Cardiac septum (tissue), 1 donor: ENCODE data around the gene ACTN4. TPM values are rescaled to one million over a fixed set of nuclear protein-coding genes. Genes with fewer than 3 reads are reported as not detected.

Experiments
- DNase-seq: peaks from one replicate; pipeline ENCODE4 v3.0.0-alpha.2; 2020; ENCODE audit warnings: low spot score
- intact Hi-C: fragments of 100-400 bp; cut with DNase I; formaldehyde crosslinking; loops from one replicate; pipeline ENCODE4 v1.14.0; 2022
- total RNA-seq: library from RNA; stranded (reverse); fragmentation: NEBNext Ultra II Directional; extraction: Animal tissue kit (Norgen Biotek cat#: 25700); gene quantifications from one replicate; pipeline ENCODE4 v1.2.1, GENCODE V29; 2021
- donor health status: DM: no; HTN: no; CAD: no.

ACTN4 gene
- total RNA-seq, 1 donor from 2014 or later = 190 TPM

- peak; percentile 91 for DNase-seq
- intact Hi-C loops = loop anchor here (2.0 to 5.0 kb wide), 3 partner anchors 93 to 297 kb away; partner anchors contain the start of genes FAM98C, MRPS12 and SARS2
Observed at GRCh38 chr19:38634757-38635482, 12.5 kb upstream of the ACTN4 start.

DNA sequence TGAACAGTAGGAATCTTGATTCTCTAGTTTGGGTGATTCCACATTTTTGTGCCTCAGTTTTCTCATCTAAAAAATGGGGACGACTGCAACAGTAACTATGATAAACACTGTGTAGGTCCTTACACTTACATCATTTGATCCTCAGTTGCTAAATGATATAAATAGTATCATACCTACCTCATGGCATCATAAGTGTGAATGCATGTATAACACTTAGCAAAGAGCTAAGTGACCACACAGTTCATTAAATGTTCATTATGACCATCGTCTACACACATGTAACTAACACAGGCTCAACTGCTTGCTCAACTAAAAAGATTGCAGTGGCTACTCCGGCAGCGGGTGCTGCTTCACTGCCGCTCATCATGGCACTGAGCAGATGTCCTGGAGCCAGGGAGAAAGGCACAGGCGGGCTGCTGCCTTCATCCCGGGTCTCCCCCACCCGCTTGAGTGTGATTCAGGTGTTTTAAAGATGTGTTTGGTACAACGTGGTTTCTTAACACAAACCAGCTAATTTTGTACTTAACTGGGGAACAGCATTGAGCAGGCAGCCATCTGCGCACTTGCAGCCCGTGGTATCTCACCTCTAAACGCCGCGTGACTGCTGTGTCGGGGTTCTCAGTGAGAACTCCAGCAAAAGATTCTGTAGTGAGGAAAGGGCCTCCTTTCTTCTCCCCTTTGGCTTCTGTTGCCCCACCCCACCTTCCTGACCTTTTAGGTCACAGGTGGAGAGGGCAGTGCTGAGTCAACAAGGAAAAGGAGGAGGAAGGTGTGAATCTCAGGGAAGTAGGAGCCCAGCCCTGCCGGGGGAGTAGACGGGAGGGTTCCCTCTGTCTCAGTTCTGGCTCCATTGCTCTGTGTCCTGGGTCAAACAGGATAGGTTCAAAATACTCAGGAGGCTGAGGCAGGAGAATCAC lies 11.7 kb upstream of the ACTN4 start:
- intact Hi-C loops = loop anchor here (2.0 to 5.0 kb wide), 3 partner anchors 93 to 297 kb away; partner anchors contain the start of genes FAM98C, MRPS12 and SARS2
- no peak for DNase-seq

DNA sequence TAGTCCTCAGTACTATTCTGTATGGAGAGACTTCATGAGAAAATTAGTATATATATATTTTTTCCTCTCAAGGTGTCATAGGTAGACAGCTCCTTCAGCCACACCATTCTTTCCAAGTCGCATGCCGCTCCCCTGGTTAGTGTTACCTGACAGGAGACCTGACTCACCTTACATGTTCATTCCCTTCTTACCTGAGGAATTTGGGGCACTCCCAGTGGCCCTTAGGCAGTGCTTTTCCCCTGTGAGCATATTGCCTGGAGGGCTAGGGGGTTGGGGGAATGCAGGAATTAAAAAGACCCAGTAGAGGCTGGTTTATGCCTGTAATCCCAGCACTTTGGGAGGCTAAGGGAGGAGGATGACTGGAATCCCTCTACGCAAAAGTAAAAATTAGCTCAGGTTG lies 9.0 kb upstream of the ACTN4 start:
- intact Hi-C loops = loop anchor here (5.0 kb wide), 2 partner anchors 96 to 294 kb away; partner anchors contain the start of genes MRPS12 and SARS2
- no peak for DNase-seq

DNA sequence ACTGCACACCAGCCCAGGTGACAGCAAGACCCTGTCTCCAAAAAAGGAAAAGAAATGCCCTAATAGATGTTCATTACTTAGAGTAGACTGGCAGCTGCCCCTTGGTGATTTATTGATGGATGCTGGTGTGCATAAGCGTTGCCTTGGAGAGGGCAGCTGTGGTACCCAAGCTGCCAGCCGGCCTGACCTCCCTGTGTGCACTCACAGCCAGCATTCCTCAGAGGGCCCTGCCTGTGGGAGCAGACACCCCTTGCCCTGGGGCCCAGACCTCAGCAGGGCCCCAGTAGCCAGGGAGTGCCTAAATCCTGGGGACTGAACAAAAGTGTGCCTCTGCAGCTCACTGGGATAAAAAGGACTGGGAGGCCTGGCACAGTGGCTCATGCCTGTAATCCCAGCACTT lies 7.8 kb upstream of the ACTN4 start:
- intact Hi-C loops = loop anchor here (5.0 to 10.0 kb wide), 3 partner anchors 97 to 293 kb away; partner anchors contain the start of genes ECH1, MRPS12 and SARS2
- DNase-seq = no peak

GRCh38 chr19:38640368-38640767 lies 7.1 kb upstream of the ACTN4 start:
- intact Hi-C loops = loop anchor here (10.0 kb wide), 1 partner anchor 194 kb away; the partner anchor contains the start of gene ECH1
- no peak for DNase-seq

DNA sequence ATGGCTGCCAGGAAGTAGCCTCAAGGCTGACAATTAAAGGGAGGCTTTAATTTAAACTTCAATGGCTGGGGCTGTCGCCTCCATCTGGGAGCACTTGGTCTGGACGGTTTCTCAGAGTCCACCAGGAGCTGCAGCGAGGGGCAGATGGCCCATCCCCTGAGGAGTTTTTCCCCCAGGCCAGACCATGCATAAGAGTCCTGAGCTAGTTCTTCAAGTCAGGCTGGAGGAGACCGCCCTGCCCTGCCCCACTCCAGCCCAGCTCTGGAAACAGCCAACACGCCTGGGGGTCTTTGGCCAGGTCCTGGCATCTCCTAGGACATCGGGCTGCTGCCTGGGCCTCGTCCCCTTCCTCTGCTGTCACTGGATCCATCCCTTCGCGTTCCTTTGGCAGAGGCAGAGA lies 5.3 kb upstream of the ACTN4 start:
- intact Hi-C loops = loop anchor here (10.0 kb wide), 1 partner anchor 193 kb away; the partner anchor contains the start of gene ECH1
- DNase-seq = no peak

DNA sequence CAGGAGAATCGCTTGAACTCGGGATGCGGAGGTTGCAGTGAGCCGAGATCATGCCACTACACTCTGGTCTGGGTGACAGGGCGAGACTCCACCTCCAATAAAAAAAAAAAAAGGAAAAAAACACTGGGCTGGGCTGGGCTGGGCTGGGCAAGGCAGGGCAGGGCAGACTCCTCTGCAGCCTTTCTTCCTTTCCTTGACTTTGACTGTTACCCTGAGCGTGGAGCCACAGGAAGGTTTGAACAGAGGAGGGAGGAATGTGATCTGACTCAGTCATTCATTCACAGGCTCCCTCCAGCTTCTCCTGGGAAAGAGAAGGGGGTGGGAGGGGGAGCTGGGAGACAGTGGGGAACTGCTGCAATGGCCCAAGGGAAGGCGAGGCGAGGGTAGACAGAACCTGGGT lies 2.7 kb upstream of the ACTN4 start:
- DNase-seq = no peak

DNA sequence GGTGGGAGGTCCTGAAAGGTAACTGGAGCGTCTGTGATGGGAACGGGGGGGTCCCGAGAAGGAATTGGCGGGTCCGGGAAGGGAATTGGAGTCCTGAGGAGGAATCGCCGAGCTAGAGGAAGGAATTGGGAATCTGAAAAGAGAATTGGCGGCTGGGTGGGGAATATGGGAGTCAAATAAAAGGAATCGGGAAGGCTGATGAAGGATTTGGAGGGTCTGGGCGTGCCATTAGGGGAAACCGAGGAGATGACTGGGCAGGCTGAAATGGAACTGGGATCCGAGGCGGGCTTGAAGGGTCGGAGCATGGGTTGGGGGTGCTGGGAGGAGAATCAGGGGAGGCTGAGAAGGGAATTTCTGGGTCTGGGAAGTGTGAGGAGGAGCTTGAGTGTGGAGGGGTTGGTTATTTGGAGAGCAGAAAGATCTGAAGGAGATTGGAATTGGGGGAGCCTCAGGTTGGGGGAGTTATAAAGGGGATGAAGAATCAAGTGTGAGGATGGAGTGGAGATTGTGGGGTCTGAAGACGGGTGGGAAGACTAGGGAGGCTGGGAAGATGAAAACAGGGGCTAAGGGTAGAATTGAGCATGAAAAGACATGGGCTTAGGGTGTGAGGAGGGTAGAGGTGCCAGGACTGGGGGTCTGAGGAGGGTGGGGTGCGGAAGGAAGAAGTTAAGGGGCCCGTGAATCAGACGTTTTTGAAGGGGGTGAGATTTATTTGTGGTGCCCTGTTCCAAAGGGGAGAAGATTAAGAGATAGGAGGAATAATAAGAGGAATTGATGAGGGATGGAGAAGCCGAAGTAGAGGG lies 718 bp downstream of the ACTN4 start:
- intact Hi-C loops = loop anchor here (2.0 to 10.0 kb wide), 4 partner anchors 59 to 204 kb away; partner anchors contain the start of gene ECH1
- no peak for DNase-seq

More for the DNA sequence above, 2.7 kb upstream of the ACTN4 start:
- intact Hi-C loops = loop anchor here (5.0 to 10.0 kb wide), 3 partner anchors 63 to 208 kb away; partner anchors contain the start of gene ECH1

GRCh38 chr19:38648769-38649304 lies 1.4 kb downstream of the ACTN4 start:
- intact Hi-C loops = loop anchor here (2.0 to 10.0 kb wide), 4 partner anchors 58 to 203 kb away; partner anchors contain the start of gene ECH1
- DNase-seq = no peak

- DNase-seq = no peak
- intact Hi-C loops = loop anchor here (2.0 to 10.0 kb wide), 5 partner anchors 41 to 203 kb away; partner anchors contain the start of gene ECH1
Observed at GRCh38 chr19:38649305-38650171, 2.1 kb downstream of the ACTN4 start.

- DNase-seq = no peak
- intact Hi-C loops = loop anchor here (2.0 kb wide), 1 partner anchor 41 kb away; no protein-coding TSS in a partner anchor
Observed at GRCh38 chr19:38650172-38650775, 2.8 kb downstream of the ACTN4 start.

GRCh38 chr19:38650911-38651584 lies 3.6 kb downstream of the ACTN4 start:
- no peak for DNase-seq
- intact Hi-C loops = loop anchor here (2.0 kb wide), 1 partner anchor 40 kb away; no protein-coding TSS in a partner anchor

- intact Hi-C loops = no loop called here
- DNase-seq = no peak
Observed at GRCh38 chr19:38653028-38653571, 5.7 kb downstream of the ACTN4 start.

- DNase-seq = no peak
- intact Hi-C loops = no loop called here
Observed at GRCh38 chr19:38654628-38655055, 7.2 kb downstream of the ACTN4 start.

- intact Hi-C loops = no loop called here
- no peak for DNase-seq
Observed at GRCh38 chr19:38655148-38655824, 7.8 kb downstream of the ACTN4 start.
